HCT116 (cell line): Measurements from ENCODE around the gene HLCS. TPM values are rescaled to one million over a fixed set of nuclear protein-coding genes. Genes with fewer than 3 reads are reported as not detected.

Experiments
- ATAC-seq: fragments of 200-7000 bp; cut with Tn5 transposase; 2 replicates; pipeline ENCODE4 v1.9.1; 2020; ENCODE audit warnings: mild to moderate bottlenecking, moderate library complexity
- BruUV-seq: library from RNA; stranded (reverse); fragments of 400-500 nt; replicated peaks from 2 replicates; lab custom pipeline; 2021; lab: Mats Ljungman, UMichigan
- CTCF ChIA-PET: fragments of 300-600 bp; sonication (Branson Sonifier 250); formaldehyde crosslinking; loops from one replicate; lab custom pipeline; 2021; ENCODE audit warnings: antibody characterized with exemption; lab: Charles Lee
- POLR2A ChIA-PET: fragments of 300-600, 350-600 bp; sonication (Branson Sonifier 250); formaldehyde crosslinking; loops from one replicate; lab custom pipeline; 2021; ENCODE audit warnings: antibody characterized with exemption; lab: Charles Lee
- RAD21 ChIA-PET, 2 experiments: fragments of 300-600 bp; sonication (Branson Sonifier 250); formaldehyde crosslinking; loops; one replicate each; lab custom pipeline; 2023; ENCODE audit warnings: low total read pairs in 2 of 2; ENCODE audit not compliant: uncharacterized antibody in 2 of 2, unreplicated experiment in 2 of 2, low non-redundant PET in 1 of 2; lab: Charles Lee
- DNase-seq: peaks from one replicate; pipeline ENCODE4 v3.0.0-alpha.2; 2010; ENCODE audit warnings: low read depth, low spot score
- H2AFZ ChIP-seq: fragments of 200-600 bp; shearing (Covaris generic), sonication (generic); 2 replicates; pipeline ENCODE4 v1.6.1; 2017; ENCODE audit warnings: low read depth, mixed run types, mixed read lengths, antibody characterized with exemption, low read length; ENCODE audit not compliant: poor library complexity, severe bottlenecking
- H3K27ac ChIP-seq: 2 replicates; pipeline ENCODE4 v1.5.1; 2012; ENCODE audit warnings: low read depth, low read length
- H3K27me3 ChIP-seq: fragments of 200-600 bp; sonication (generic); 2 replicates; pipeline ENCODE4 v1.6.1; 2016; ENCODE audit warnings: mixed run types, low read length, mixed read lengths; ENCODE audit not compliant: insufficient read depth
- H3K36me3 ChIP-seq, 2 experiments: fragments of 200-500 bp in 1 of 2; fragments of 200-600 bp in 1 of 2; sonication (Bioruptor generic) in 1 of 2; sonication (generic) in 1 of 2; 2 replicates each; pipeline versions ENCODE4 v1.5.1 to v1.6.1; 2014 to 2016; ENCODE audit warnings: low read length in 2 of 2, inconsistent platforms in 1 of 2, mixed read lengths in 1 of 2, mixed run types in 1 of 2; ENCODE audit not compliant: insufficient read depth in 2 of 2, control insufficient read depth in 1 of 2
- H3K4me1 ChIP-seq, 2 experiments: fragments of 200-600 bp in 1 of 2; sonication (generic) in 1 of 2; 2 replicates each; pipeline versions ENCODE4 v1.5.1 to v1.6.1; 2012 to 2017; ENCODE audit warnings: low read length in 2 of 2, inconsistent platforms in 1 of 2, mild to moderate bottlenecking in 1 of 2, mixed read lengths in 1 of 2, mixed run types in 1 of 2, moderate library complexity in 1 of 2; ENCODE audit not compliant: insufficient read depth in 2 of 2, control insufficient read depth in 1 of 2
- H3K4me2 ChIP-seq: fragments of 200-600 bp; sonication (generic); 2 replicates; pipeline ENCODE4 v1.6.1; 2017; ENCODE audit warnings: mixed run types, low read length, mixed read lengths
- H3K4me3 ChIP-seq, 2 experiments: fragments of 200-600 bp in 1 of 2; sonication (generic) in 1 of 2; replicated peaks in 1 of 2; 2 replicates each; pipeline ENCODE4 v1.5.1; 2011 to 2016; ENCODE audit warnings: low read length in 2 of 2, control low read depth in 1 of 2, low read depth in 1 of 2, mild to moderate bottlenecking in 1 of 2, mixed read lengths in 1 of 2, mixed run types in 1 of 2
- H3K79me2 ChIP-seq: fragments of 200-600 bp; sonication (generic); 2 replicates; pipeline ENCODE4 v1.6.1; 2017; ENCODE audit warnings: mild to moderate bottlenecking, mixed run types, low read length, moderate library complexity, mixed read lengths; ENCODE audit not compliant: insufficient read depth
- H3K9ac ChIP-seq: fragments of 200-600 bp; sonication (generic); 2 replicates; pipeline ENCODE4 v1.6.1; 2016; ENCODE audit warnings: low read length, mixed read lengths
- H3K9me2 ChIP-seq: fragments of 200-600 bp; sonication (generic), shearing (Covaris generic); 2 replicates; pipeline ENCODE4 v1.6.1; 2017; ENCODE audit warnings: mixed run types, mild to moderate bottlenecking, moderate library complexity; ENCODE audit not compliant: insufficient read depth
- H3K9me3 ChIP-seq, 2 experiments: fragments of 200-500 bp in 1 of 2; fragments of 200-600 bp in 1 of 2; sonication (Bioruptor generic) in 1 of 2; sonication (generic) in 1 of 2; 2 replicates each; pipeline ENCODE4 v1.6.1; 2014 to 2017; ENCODE audit warnings: low read length in 2 of 2, mixed read lengths in 2 of 2, inconsistent platforms in 1 of 2, low read depth in 1 of 2, mild to moderate bottlenecking in 1 of 2, mixed run types in 1 of 2, moderate library complexity in 1 of 2; ENCODE audit not compliant: control insufficient read depth in 1 of 2, insufficient read depth in 1 of 2
- H4K20me1 ChIP-seq: fragments of 200-600 bp; sonication (generic), shearing (Covaris generic); 2 replicates; pipeline ENCODE4 v1.6.1; 2017; ENCODE audit warnings: mixed run types, mild to moderate bottlenecking, moderate library complexity; ENCODE audit not compliant: insufficient read depth
- CBX3 ChIP-seq: IDR thresholded peaks from 2 replicates; pipeline ENCODE4 v1.6.1; 2012; ENCODE audit warnings: low read depth
- CEBPB ChIP-seq: IDR thresholded peaks from 2 replicates; pipeline ENCODE4 v1.6.1; 2012; ENCODE audit warnings: low read depth
- CTCF ChIP-seq, 3 experiments: fragments of 200-600 bp in 1 of 3; sonication (generic) in 1 of 3; IDR thresholded peaks in 2 of 3; conservative IDR thresholded peaks in 1 of 3; 2 replicates each; pipeline ENCODE4 v1.5.1; 2012 to 2017; ENCODE audit warnings: low read depth in 2 of 3, low read length in 2 of 3, antibody characterized with exemption in 1 of 3, borderline replicate concordance in 1 of 3, control low read depth in 1 of 3, mild to moderate bottlenecking in 1 of 3, mixed read lengths in 1 of 3, mixed run types in 1 of 3, moderate library complexity in 1 of 3; ENCODE audit not compliant: insufficient read depth in 1 of 3
- JUND ChIP-seq: IDR thresholded peaks from 2 replicates; pipeline ENCODE4 v1.6.1; 2012
- MAX ChIP-seq: IDR thresholded peaks from 2 replicates; pipeline ENCODE4 v1.6.1; 2012
- POLR2A ChIP-seq: IDR thresholded peaks from 2 replicates; pipeline ENCODE4 v1.7.0; 2011; ENCODE audit warnings: borderline replicate concordance; ENCODE audit not compliant: insufficient read depth, insufficient read length; ENCODE audit errors: extremely low read depth
- REST ChIP-seq: IDR thresholded peaks from 2 replicates; pipeline ENCODE4 v1.6.1; 2012; ENCODE audit warnings: low read depth
- SRF ChIP-seq: IDR thresholded peaks from 2 replicates; pipeline ENCODE4 v1.6.1; 2012; ENCODE audit warnings: low read depth
- TCF7L2 ChIP-seq: IDR thresholded peaks from 2 replicates; pipeline ENCODE4 v1.7.0; 2011; ENCODE audit warnings: borderline replicate concordance, inconsistent platforms; ENCODE audit not compliant: insufficient read depth, insufficient read length; ENCODE audit errors: extremely low read depth
- YY1 ChIP-seq: IDR thresholded peaks from 2 replicates; pipeline ENCODE4 v1.6.1; 2011; ENCODE audit warnings: low read length, low read depth, moderate library complexity, mild to moderate bottlenecking; ENCODE audit not compliant: insufficient replicate concordance; ENCODE audit errors: extremely low read depth
- ZNF274 ChIP-seq: fragments of 200-500 bp; sonication (Bioruptor generic); IDR thresholded peaks from 2 replicates; pipeline ENCODE4 v1.6.1; 2014; ENCODE audit warnings: mild to moderate bottlenecking, low read depth, low read length, inconsistent platforms
- intact Hi-C: fragments of 100-400 bp; cut with micrococcal nuclease; formaldehyde crosslinking; loops from 2 replicates; pipeline ENCODE4 v1.10.0; 2022
- total RNA-seq: library from RNA; stranded (reverse); gene quantifications from one replicate; pipeline ENCODE4 v1.2.1, GENCODE V29; 2021; ENCODE audit not compliant: unreplicated experiment

Gene HLCS
- total RNA-seq, 1 experiment from 2014 or later: 18.5 TPM

- Histone ChIP-seq H2AFZ (no peak overlapping the region), H4K20me1 (no peaks in the 10 kb centered on the region), H3K9me2 (no peaks in the 10 kb centered on the region), H3K79me2 (no peaks in the 10 kb centered on the region), H3K4me1 (0 out of 4 replicates have a peak, but pooled peaks cover 0 to 2% of the 10 kb centered on the region in 2 experiments), H3K36me3 (no peaks in the 10 kb centered on the region), H3K27me3 (no peaks in the 10 kb centered on the region), H3K4me3 (no peak overlapping the region), H3K9me3 (no peaks in the 10 kb centered on the region), H3K9ac (no peak overlapping the region), H3K4me2 (no peak overlapping the region), H3K27ac (no peak overlapping the region)
- no TSS peak for BruUV-seq
- ChIA-PET POLR2A (no interaction called here), RAD21 (no interaction called here), CTCF (no interaction called here)
- no peak for ATAC-seq
- DNase-seq: no peak
- intact Hi-C loops: no loop called here
- no peak for TF ChIP-seq YY1
- TF ChIP-seq SRF: no peak
- TF ChIP-seq JUND: no peak
- TF ChIP-seq ZNF274: no peak
- TF ChIP-seq MAX: no peak
- TF ChIP-seq CBX3: no peak
- no peak for TF ChIP-seq REST
- no peak for TF ChIP-seq POLR2A
- TF ChIP-seq TCF7L2: no peak
- no peak for TF ChIP-seq CTCF (IDR thresholded peaks at IDR 0.05 in 2 of 3, conservative IDR thresholded peaks at IDR 0.05 in 1 of 3; ENCODE audit: borderline replicate concordance in 1 of 3, insufficient read depth in 1 of 3, low read depth in 2 of 3, low read length in 2 of 3)
- TF ChIP-seq CEBPB: no peak
These were observed 138.3 kb downstream of the HLCS start for GRCh38 chr21:36828208-36828607.
